M059J (cell line): Measurements from ENCODE around the gene MUL1. TPM values are rescaled to one million over a fixed set of nuclear protein-coding genes. Genes with fewer than 3 reads are reported as not detected.
"Not testable (repeated sequence)": the region's sequence is repeated elsewhere in the genome, so short reads cannot be mapped to it uniquely, and the experiment has no call there.

ENCODE experiments used
- DNase-seq: peaks from one replicate; pipeline ENCODE4 v3.0.0-alpha.2; 2012; ENCODE audit warnings: low read depth
- total RNA-seq: library from RNA; depleted of rRNA; stranded (reverse); fragments of >200 nt; shearing (Covaris generic); gene quantifications from 2 replicates; pipeline ENCODE4 v1.2.3, GENCODE V29; 2014

Gene MUL1
- total RNA-seq, 1 experiment from 2014 or later = 48.8 TPM

DNA sequence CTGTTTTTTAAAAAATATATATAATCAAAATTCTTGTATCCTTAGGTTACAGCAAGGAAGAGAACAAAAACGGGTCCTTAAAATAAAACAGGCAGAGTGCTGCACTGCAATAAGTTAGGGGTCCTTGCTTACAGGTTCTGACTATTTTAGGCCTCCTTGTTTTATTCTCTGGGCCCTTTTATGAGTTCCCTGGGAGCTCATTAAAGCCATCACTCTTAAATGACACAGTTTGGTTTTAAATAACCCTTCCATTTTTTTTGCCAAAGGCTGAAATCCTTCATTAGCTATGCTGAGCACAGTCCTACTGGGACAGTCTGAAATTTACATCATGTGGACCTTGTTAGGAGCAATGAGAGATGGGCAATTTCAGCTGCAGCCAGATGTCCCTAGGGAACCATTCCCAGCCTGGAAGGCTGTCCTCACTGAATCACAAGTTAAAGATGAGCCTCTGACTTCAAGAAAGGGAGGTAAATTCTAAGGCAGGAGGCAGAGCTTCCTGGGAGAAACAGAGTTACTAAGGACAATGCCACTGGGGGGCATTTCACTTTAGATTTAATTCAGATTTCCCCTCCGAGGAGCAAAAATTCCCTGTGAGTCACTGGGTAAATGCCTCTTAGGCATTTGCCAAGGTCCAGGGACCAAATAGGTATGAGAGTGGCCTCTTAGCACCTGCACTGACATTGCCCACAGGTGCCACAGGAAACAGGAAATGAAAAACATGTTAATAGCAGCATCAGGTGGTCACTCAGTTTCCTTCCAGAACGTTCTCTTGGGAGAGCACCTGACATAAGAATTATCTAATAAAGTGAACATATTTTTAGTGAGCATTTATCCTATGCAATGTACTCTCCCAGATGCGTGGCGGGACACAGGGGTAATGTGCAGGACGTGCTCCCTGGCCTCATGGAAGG lies 3.8 kb upstream of the MUL1 start:
- peak; percentile 17 for DNase-seq

DNA sequence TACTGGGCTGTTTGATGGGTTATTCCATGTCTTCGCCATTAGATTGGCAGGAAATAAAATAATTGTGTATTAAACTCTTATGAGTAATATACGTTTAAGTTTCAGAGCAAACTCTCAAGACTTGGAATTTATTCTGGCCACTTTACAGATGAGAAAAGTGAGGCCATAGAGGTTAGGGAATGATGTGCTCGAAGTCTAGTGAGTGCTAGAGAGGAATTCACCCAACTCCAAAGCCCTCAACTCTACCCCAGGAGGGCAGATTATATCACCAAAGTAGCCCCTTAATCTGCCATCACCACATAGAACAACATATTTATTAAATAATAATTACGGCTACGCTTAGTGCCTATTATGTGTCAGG lies 440 bp upstream of the MUL1 start:
- DNase-seq = no peak

DNA sequence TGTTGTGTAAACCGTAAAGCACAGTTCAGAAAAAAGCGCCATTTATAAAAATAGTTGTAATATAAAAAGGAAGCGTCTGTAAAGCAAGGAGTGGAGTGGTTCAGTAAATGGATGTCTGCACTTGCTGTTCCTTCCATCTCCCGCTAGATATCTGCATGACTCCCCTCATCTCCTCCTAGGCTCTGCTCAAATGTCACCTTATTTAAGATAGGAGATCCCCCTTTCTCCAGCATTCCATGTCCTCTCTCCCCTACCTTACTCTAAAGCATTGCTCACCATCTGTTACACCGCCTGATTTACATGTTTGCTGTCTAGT lies 745 bp downstream of the MUL1 start:
- no peak for DNase-seq

- no peak for DNase-seq
Measured at GRCh38 chr1:20505488-20505887, 2.5 kb downstream of the MUL1 start.

GRCh38 chr1:20500716-20501115 lies 7.2 kb downstream of the MUL1 start:
- no peak for DNase-seq

GRCh38 chr1:20499718-20500117 lies 8.2 kb downstream of the MUL1 start:
- DNase-seq = no peak

DNA sequence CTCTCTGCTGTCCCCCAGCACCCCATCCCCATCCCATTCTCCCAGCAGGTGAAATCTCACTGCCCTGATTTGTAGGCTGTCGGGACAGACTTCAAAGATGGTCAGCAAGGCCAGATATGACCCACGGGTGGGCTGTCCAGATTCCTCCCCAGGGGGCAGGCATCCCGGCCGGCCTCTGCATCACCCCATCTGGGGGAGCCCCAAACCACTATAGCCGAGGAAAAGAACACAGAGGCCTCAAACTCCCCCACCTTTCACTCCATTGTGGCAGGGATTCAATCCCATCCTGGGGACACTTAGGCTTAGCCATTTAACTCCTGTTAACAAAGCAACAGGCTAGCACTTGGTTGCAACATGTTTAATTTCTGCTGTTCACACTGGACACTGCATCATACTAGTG lies 8.8 kb downstream of the MUL1 start:
- no peak for DNase-seq

DNA sequence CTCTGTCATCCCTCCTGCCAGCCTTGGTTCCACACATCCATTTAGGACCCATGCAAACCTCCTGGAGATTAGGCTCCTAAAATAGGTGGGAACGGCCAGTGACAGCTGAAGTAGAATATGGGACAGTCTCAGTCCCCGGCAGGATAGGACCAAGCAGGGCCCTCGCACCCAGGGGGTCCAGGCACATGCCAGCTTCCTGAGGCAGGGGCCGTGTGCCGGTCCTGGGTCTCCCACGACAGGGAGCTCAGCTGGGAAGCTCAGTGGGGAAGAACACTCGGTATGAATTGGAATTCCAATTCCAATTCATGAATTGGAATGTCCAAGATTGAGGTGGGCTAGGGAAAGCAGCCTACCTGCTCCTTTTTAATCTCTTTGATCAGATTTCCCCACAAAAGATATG lies 9.8 kb downstream of the MUL1 start:
- DNase-seq = no peak

GRCh38 chr1:20497506-20497905 lies 10.4 kb downstream of the MUL1 start:
- DNase-seq = no peak

- DNase-seq = not testable (repeated sequence)
Measured at GRCh38 chr1:20496725-20497383, 11.1 kb downstream of the MUL1 start.

GRCh38 chr1:20496241-20496661 lies 11.7 kb downstream of the MUL1 start:
- peak; percentile 96 for DNase-seq

- no peak for DNase-seq
Measured at GRCh38 chr1:20495661-20496060, 12.3 kb downstream of the MUL1 start.

DNA sequence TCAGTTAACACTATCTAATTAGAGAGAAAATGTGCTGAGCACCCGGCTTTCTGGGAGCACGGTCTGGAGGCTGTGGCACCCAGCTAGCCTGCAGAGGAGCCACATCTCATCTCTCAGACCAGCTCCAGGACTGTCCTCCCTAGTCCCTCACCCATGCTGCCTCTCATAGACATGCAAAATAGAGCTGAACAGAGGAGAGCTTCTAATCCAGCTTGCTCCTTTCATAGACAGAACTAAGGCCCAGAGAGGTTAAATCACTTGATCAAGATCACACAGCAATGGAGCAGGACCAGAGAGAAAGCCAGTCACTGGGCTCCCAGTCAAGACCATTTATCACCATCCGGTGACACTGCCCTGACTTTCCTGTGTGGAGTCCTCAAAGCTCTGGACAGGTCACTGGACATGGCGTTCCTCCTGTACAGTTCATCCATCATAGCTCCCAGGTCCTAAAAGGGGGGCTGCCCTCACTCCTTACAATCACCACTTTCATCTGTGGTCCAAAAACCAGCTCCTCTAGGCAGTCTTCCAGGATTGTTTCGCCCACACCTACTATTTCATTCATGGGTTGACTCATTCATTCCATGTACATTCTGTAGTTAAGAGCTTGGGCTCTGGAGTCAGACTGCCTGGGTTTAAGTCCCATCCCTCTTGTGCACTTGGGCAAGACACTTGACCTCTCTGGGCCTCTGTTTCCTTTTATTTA lies 13.2 kb downstream of the MUL1 start:
- DNase-seq = peak; percentile 93

- peak; percentile 90 for DNase-seq
Measured at GRCh38 chr1:20493839-20494608, 13.9 kb downstream of the MUL1 start.

DNA sequence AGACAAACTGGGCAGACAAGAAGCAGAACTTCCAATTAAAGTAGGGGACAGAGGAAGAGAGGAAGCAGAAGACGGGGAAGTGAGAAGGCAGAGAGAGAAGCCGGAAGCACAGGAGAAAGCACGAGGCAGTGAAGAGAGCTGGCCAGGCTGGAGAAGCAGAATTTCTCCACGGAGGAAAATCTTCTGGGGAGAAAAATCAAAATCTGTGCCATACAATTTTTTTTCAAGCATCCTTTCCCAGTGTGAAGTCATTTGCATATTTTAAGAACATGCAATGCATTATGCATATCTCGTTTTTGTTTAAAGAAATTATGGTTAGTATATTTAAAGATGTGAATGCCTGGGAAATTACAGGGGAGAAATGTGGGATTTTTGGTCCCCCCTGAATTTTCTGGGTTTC lies 14.6 kb downstream of the MUL1 start:
- DNase-seq = no peak

DNA sequence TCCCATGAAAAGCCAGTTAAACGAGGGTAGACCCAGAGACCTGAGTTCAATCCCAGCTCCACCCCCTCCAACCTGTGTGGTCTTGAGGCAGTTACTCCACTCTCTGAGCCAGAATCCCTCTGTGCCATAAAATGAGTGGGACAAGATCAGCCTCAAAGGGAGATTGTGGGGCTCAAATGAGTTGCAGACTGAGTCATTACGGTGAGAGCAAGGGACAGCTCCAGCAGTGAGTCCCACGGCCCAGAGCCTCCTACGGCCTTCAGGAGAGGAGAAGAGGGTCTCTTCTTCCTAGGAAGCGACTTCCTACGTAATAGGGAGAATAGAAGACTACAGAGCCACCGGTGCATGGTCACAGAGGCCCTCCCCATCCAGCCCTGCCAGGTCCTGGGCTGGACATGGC lies 15.2 kb downstream of the MUL1 start:
- DNase-seq = no peak

- no peak for DNase-seq
Measured at GRCh38 chr1:20491866-20492265, 16.1 kb downstream of the MUL1 start.

GRCh38 chr1:20491178-20491577 lies 16.8 kb downstream of the MUL1 start:
- no peak for DNase-seq

GRCh38 chr1:20487236-20487590 lies 20.7 kb downstream of the MUL1 start:
- DNase-seq = no peak

DNA sequence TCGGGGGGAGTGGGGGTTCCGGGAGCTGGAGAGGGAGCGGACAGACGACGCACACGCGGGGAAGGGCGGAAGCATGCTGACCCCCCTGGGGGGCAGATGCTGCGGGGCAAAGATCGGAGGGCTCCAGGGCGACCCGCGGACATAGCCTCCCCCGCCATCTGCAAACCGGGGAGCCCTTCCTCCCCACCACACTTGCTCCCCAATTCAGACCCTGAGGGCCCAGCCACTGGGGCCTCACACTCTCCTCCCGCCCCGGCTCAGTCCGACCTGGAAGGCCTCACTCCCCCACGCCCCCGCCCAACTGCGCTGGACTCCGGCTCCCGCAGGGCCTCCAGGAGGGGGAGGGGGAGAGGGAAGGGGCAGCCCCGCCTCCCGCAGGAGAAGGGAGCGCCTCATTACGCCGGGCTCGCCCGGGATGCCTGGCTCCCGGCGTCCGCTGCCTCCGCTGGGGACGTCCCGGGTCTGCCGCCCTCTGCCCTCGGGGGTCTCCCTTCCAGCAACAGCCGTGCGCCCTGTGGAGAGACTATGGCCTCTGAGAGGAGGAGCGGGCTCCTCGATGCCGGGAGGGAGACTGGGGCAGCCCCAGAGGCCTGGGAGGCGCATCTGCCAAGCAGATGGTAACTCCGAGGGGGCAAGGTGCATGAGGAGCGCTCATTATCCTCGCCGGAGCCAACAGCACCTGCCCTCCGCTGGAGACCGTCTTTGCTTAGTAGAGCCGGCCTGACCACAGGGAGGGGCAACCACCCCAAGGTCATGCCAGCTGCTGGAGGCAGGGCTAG lies 21.3 kb downstream of the MUL1 start:
- DNase-seq = peak; percentile 58
